Articular chondrocyte of knee joint (primary cell): ENCODE measurements around the gene SLC30A5. TPM values are rescaled to one million over a fixed set of nuclear protein-coding genes. Genes with fewer than 3 reads are reported as not detected.

Source experiments
- small RNA-seq: library from RNA; depleted of rRNA; stranded (forward); fragments of <200 nt; gene quantifications from one replicate; pipeline ENCODE3, GENCODE V24; 2012
- total RNA-seq: library from RNA; depleted of rRNA; stranded (reverse); fragments of >200 nt; gene quantifications from 2 replicates; pipeline ENCODE4 v1.2.3, GENCODE V29; 2012

The SLC30A5 gene
- 51.0 and 55.9 TPM in 2 replicates for total RNA-seq

GRCh38 chr5:69093771-69094482, at the start of gene SLC30A5:
TSS of gene SLC30A5 (plus strand) at chr5:69094014. CDS start at chr5:69094256, 242 bp downstream.

GRCh38 chr5:69166686-69167492, 73.1 kb downstream of the SLC30A5 start, which contains the start of gene CCNB1:
TSS of gene CCNB1 (plus strand) at chr5:69167150. CDS start at chr5:69167263, 113 bp downstream.

Small RNAs within 50 kb of the gene (small RNA-seq; reads per million reads assigned to genes)
- gene SNORA50D (not detected), gene SUMO2P4 (not detected)

Other genes starting within 250 kb of the SLC30A5 start
- gene CCNB1, start 73.1 kb downstream of the SLC30A5 start, total RNA-seq, result 69.0 and 101 TPM in 2 replicates
- 13.6 and 15.3 TPM in 2 replicates for gene CENPH, start 95.6 kb downstream of the SLC30A5 start, total RNA-seq
- gene CDK7, start 140.9 kb downstream of the SLC30A5 start, total RNA-seq, result 46.9 and 52.6 TPM in 2 replicates
- 7.0 and 8.1 TPM in 2 replicates for gene CCDC125, start 238.8 kb downstream of the SLC30A5 start, total RNA-seq